Measurements from ENCODE around the gene KAT8. TPM values are rescaled to one million over a fixed set of nuclear protein-coding genes. Genes with fewer than 3 reads are reported as not detected.

KAT8 gene
- total RNA-seq, 1 experiment from 2014 or later: 44.9 TPM

GRCh38 chr16:31129568-31130335, 12.3 kb downstream of the KAT8 start (continued):
- TF ChIP-seq FOSL1 (IDR thresholded peaks at IDR 0.05; ENCODE audit: low read depth): no peak
- TF ChIP-seq CTCF (IDR thresholded peaks at IDR 0.05 in 2 of 3, conservative IDR thresholded peaks at IDR 0.05 in 1 of 3; ENCODE audit: borderline replicate concordance in 1 of 3, insufficient read depth in 1 of 3, low read depth in 2 of 3, low read length in 2 of 3): no peak
- no peak for TF ChIP-seq ZFX (IDR thresholded peaks at IDR 0.05)

GRCh38 chr16:31130336-31130891, 12.9 kb downstream of the KAT8 start:
- Histone ChIP-seq H3K9ac (ENCODE audit: low read length) (peak overlapping the region; percentile 22; the same call in 1 of the 2 replicates), H3K4me1 (ENCODE audit: control insufficient read depth in 1 of 2, insufficient read depth in 2 of 2, low read length in 2 of 2) (peaks cover 23 to 35% of the 10 kb centered on the region in 2 experiments), H3K27ac (ENCODE audit: low read depth, low read length) (peak overlapping the region; percentile 58), H3K36me3 (ENCODE audit: control insufficient read depth in 1 of 2, insufficient read depth in 2 of 2, low read length in 2 of 2) (peaks cover 8 to 14% of the 10 kb centered on the region in 2 experiments; a peak in 3 of 4 replicates), H2AFZ (ENCODE audit: low read depth, low read length, poor library complexity, severe bottlenecking) (no peak overlapping the region), H3K27me3 (ENCODE audit: insufficient read depth, low read length) (no peaks in the 10 kb centered on the region), H3K9me3 (ENCODE audit: control insufficient read depth in 1 of 2, insufficient read depth in 1 of 2, low read depth in 1 of 2, low read length in 2 of 2) (no peaks in the 10 kb centered on the region), H3K4me2 (ENCODE audit: low read length) (peak overlapping the region; percentile 53), H3K9me2 (ENCODE audit: insufficient read depth) (no peaks in the 10 kb centered on the region), H3K79me2 (ENCODE audit: insufficient read depth, low read length) (peaks cover 7% of the 10 kb centered on the region; the same call in 1 of the 2 replicates), H3K4me3 (replicated peaks in 1 of 2; ENCODE audit: low read depth in 1 of 2, low read length in 2 of 2) (no peak overlapping the region), H4K20me1 (ENCODE audit: insufficient read depth) (no peaks in the 10 kb centered on the region)
- RAD21 ChIA-PET (ENCODE audit: low non-redundant PET in 1 of 2, low total read pairs in 2 of 2, uncharacterized antibody in 2 of 2, unreplicated experiment in 2 of 2): no interaction called here
- ATAC-seq (no peak), DNase-seq (ENCODE audit: low read depth, low spot score) (no peak)
- POLR2A ChIA-PET: interaction anchor here (1.5 to 2.4 kb wide), 2 partner anchors 11 to 13 kb away, joined by 3 to 7 read pairs; partner anchors contain the start of gene KAT8
- CTCF ChIA-PET: interaction anchor here (1.6 to 1.7 kb wide), 2 partner anchors 12 to 13 kb away, joined by 4 to 8 read pairs; partner anchors contain the start of gene KAT8
- TF ChIP-seq CTCF (IDR thresholded peaks at IDR 0.05 in 2 of 3, conservative IDR thresholded peaks at IDR 0.05 in 1 of 3; ENCODE audit: borderline replicate concordance in 1 of 3, insufficient read depth in 1 of 3, low read depth in 2 of 3, low read length in 2 of 3) (no peak), RAD21 (IDR thresholded peaks at IDR 0.05; ENCODE audit: low read depth) (no peak), YY1 (IDR thresholded peaks at IDR 0.05; ENCODE audit: extremely low read depth, insufficient replicate concordance, low read depth, low read length) (no peak), SRF (IDR thresholded peaks at IDR 0.05; ENCODE audit: low read depth) (no peak), REST (IDR thresholded peaks at IDR 0.05; ENCODE audit: low read depth) (no peak), CBX3 (IDR thresholded peaks at IDR 0.05; ENCODE audit: low read depth) (no peak), ZFX (IDR thresholded peaks at IDR 0.05) (no peak), EZH2phosphoT487 (IDR thresholded peaks at IDR 0.05; ENCODE audit: borderline replicate concordance) (no peak), SP1 (IDR thresholded peaks at IDR 0.05; ENCODE audit: low read depth) (no peak), SIN3A (IDR thresholded peaks at IDR 0.05; ENCODE audit: low read depth) (no peak), ATF3 (IDR thresholded peaks at IDR 0.05) (no peak), EZH2 (IDR thresholded peaks at IDR 0.05) (no peak), ZNF274 (IDR thresholded peaks at IDR 0.05; ENCODE audit: low read depth, low read length) (no peak), MAX (IDR thresholded peaks at IDR 0.05) (no peak)
- BruUV-seq (replicated peaks): no TSS peak
- intact Hi-C loops (cut with micrococcal nuclease): no loop called here
